OCI-LY3 (cell line): ENCODE data around the gene UPB1.

Source experiments
- H2AFZ ChIP-seq: fragments of 200-600, 300-600 bp; shearing (Covaris generic); 2 replicates; pipeline ENCODE4 v1.6.0; 2014; ENCODE audit warnings: antibody characterized with exemption, low read depth, low read length
- H3K27ac ChIP-seq: fragments of 200-600, 300-600 bp; sonication (generic); 2 replicates; pipeline ENCODE4 v1.5.1; 2014; ENCODE audit warnings: mild to moderate bottlenecking, low read length, moderate library complexity, mixed read lengths
- H3K27me3 ChIP-seq: fragments of 200-600, 300-600 bp; sonication (generic); 2 replicates; pipeline ENCODE4 v1.6.1; 2014; ENCODE audit warnings: low read depth, low read length, mixed read lengths
- H3K36me3 ChIP-seq: fragments of 200-600, 300-600 bp; sonication (generic); replicated peaks from 2 replicates; pipeline ENCODE3; 2014; ENCODE audit warnings: low read depth, low read length, mixed read lengths
- H3K4me1 ChIP-seq: fragments of 300-600, 200-600 bp; sonication (generic); 2 replicates; pipeline ENCODE4 v1.6.1; 2014; ENCODE audit warnings: low read length, mixed read lengths
- H3K4me2 ChIP-seq: fragments of 200-600, 300-600 bp; sonication (generic); 2 replicates; pipeline ENCODE4 v1.6.1; 2014; ENCODE audit warnings: low read length, mixed read lengths
- H3K4me3 ChIP-seq: fragments of 300-600, 200-600 bp; sonication (generic); 2 replicates; pipeline ENCODE4 v1.5.1; 2014; ENCODE audit warnings: antibody characterized with exemption, mild to moderate bottlenecking, low read length, moderate library complexity
- H3K79me2 ChIP-seq: fragments of 300-600, 200-600 bp; shearing (Covaris generic); 2 replicates; pipeline ENCODE4 v1.6.1; 2014; ENCODE audit warnings: mild to moderate bottlenecking, low read length, mixed read lengths
- H3K9ac ChIP-seq: fragments of 300-600, 200-600 bp; shearing (Covaris generic); 2 replicates; pipeline ENCODE4 v1.6.0; 2014; ENCODE audit warnings: mild to moderate bottlenecking, low read length, moderate library complexity
- H3K9me3 ChIP-seq: fragments of 200-600, 300-600 bp; shearing (Covaris generic); 2 replicates; pipeline ENCODE4 v1.6.1; 2014; ENCODE audit warnings: low read length, mixed read lengths; ENCODE audit not compliant: insufficient read depth
- H4K20me1 ChIP-seq: fragments of 200-600, 300-600 bp; sonication (generic); 2 replicates; pipeline ENCODE4 v1.6.1; 2016; ENCODE audit warnings: low read length, mixed read lengths; ENCODE audit not compliant: insufficient read depth
- EZH2phosphoT487 ChIP-seq: fragments of 200-600 bp; shearing (Covaris generic); IDR thresholded peaks from 2 replicates; pipeline ENCODE4 v1.6.1; 2018; ENCODE audit warnings: antibody characterized with exemption, mixed run types, low read depth
- TF ChIP-seq, protein P1 (sequence below): fragments of 200-600, 300-600 bp; sonication (generic); IDR thresholded peaks from 2 replicates; pipeline ENCODE4 v1.5.1; 2014; ENCODE audit warnings: antibody characterized with exemption, low read length, low read depth

UPB1 gene

DNA sequence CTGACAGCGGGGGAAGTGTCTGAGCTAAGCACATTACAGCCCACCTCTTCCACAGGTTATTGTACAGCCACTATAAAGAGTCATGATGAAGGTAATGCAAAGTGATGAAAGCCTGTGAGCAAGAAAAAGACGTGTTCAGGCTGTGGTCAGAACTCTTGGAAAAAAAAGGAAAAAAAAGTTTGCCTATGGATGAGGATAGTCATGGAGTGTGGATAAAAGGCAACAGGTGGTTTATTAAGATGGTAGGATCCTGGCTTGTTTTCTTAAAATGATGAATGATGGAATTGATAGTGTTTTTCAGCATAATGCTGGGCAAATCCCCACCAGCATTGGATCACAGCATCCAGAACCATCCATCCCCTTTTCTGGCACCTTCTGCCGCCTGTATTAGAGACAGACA, 23.1 kb downstream of the UPB1 start:
- H3K9me3 ChIP-seq: no peaks in the 10 kb centered on the region
- H3K4me1 ChIP-seq: peaks cover 33% of the 10 kb centered on the region
- H3K4me2 ChIP-seq: no peak overlapping the region
- no peaks in the 10 kb centered on the region for H3K79me2 ChIP-seq
- TF ChIP-seq, protein P1, sequence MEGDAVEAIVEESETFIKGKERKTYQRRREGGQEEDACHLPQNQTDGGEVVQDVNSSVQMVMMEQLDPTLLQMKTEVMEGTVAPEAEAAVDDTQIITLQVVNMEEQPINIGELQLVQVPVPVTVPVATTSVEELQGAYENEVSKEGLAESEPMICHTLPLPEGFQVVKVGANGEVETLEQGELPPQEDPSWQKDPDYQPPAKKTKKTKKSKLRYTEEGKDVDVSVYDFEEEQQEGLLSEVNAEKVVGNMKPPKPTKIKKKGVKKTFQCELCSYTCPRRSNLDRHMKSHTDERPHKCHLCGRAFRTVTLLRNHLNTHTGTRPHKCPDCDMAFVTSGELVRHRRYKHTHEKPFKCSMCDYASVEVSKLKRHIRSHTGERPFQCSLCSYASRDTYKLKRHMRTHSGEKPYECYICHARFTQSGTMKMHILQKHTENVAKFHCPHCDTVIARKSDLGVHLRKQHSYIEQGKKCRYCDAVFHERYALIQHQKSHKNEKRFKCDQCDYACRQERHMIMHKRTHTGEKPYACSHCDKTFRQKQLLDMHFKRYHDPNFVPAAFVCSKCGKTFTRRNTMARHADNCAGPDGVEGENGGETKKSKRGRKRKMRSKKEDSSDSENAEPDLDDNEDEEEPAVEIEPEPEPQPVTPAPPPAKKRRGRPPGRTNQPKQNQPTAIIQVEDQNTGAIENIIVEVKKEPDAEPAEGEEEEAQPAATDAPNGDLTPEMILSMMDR: no peak
- TF ChIP-seq EZH2phosphoT487: no peak
- no peak overlapping the region for H2AFZ ChIP-seq
- H3K27me3 ChIP-seq: peaks cover 5% of the 10 kb centered on the region; the same call in 1 of the 2 replicates
- H3K36me3 ChIP-seq: no peaks in the 10 kb centered on the region
- H3K4me3 ChIP-seq: no peak overlapping the region
- H3K9ac ChIP-seq: no peak overlapping the region
- H3K27ac ChIP-seq: no peak overlapping the region
- H4K20me1 ChIP-seq: no peaks in the 10 kb centered on the region

DNA sequence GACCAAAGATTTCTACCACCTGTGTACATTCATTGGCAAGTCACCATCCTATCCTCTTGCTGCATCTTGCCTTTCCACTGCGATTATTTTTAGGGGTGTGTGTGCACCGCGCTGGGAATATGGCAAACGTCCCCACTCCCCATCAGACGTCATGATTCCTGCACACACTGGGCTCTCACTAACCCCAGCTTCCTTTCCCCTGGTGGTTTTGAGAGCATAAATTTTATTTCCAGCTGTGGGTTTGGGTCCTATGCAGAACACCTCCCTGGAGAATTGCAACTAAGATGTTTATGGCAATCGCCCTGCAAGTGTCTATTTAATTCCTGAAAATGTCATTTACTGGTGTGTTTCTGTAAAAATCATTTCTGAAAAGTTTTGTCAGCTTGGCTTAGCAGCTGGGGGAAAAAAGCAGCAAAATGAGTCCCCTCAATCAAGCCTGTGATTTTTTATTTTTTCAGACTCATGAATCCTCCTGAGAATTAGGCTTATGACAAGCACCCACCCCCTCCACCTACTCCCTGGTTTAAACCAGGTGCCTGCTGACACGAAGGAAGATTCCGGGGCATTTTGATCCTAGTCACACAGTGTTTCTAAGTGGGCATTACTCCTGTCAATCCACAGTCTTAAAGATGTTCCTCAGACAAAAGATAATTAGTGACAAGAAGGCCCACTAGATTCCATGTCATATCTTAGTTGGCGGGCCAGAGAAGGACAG, 23.8 kb downstream of the UPB1 start:
- no peak for TF ChIP-seq EZH2phosphoT487
- TF ChIP-seq, protein P1: no peak
- H3K4me1 ChIP-seq: peaks cover 31% of the 10 kb centered on the region

DNA sequence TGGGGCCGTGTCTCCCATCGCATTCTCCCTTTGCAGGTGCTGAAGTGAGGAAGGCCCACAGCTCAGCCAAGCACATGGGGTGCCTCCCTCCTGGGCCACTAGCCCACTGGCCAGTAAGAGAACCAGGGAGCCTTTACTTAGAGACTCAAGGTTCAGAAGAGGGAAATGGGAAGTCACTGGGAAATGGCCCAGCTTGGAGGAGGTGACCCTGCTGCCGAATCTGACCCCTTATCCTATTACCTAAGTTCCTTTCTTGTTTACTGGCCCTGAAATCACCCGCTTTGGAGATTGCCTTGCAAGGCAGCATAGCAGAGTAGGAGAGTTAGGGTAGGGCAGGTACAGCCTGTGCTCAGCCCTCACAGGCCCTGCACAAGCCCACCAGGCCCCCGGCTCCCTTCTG, 24.4 kb downstream of the UPB1 start:
- H3K27ac ChIP-seq: no peak overlapping the region
- no peak overlapping the region for H3K9ac ChIP-seq
- no peak overlapping the region for H2AFZ ChIP-seq
- no peak overlapping the region for H3K4me2 ChIP-seq
- TF ChIP-seq, protein P1: no peak
- 0 out of 2 replicates have a peak, but pooled peaks cover 5% of the 10 kb centered on the region for H3K27me3 ChIP-seq
- no peak overlapping the region for H3K4me3 ChIP-seq
- H3K9me3 ChIP-seq: no peaks in the 10 kb centered on the region
- no peaks in the 10 kb centered on the region for H3K79me2 ChIP-seq
- H3K4me1 ChIP-seq: peaks cover 25% of the 10 kb centered on the region
- no peaks in the 10 kb centered on the region for H4K20me1 ChIP-seq
- no peaks in the 10 kb centered on the region for H3K36me3 ChIP-seq

More for the DNA sequence above, 23.8 kb downstream of the UPB1 start:
- no peaks in the 10 kb centered on the region for H4K20me1 ChIP-seq
- no peak overlapping the region for H2AFZ ChIP-seq
- H3K4me2 ChIP-seq: no peak overlapping the region
- H3K27me3 ChIP-seq: 0 out of 2 replicates have a peak, but pooled peaks cover 5% of the 10 kb centered on the region
- H3K36me3 ChIP-seq: no peaks in the 10 kb centered on the region
- H3K9ac ChIP-seq: no peak overlapping the region
- no peak overlapping the region for H3K4me3 ChIP-seq
- H3K9me3 ChIP-seq: no peaks in the 10 kb centered on the region
- H3K27ac ChIP-seq: no peak overlapping the region
- H3K79me2 ChIP-seq: no peaks in the 10 kb centered on the region

DNA sequence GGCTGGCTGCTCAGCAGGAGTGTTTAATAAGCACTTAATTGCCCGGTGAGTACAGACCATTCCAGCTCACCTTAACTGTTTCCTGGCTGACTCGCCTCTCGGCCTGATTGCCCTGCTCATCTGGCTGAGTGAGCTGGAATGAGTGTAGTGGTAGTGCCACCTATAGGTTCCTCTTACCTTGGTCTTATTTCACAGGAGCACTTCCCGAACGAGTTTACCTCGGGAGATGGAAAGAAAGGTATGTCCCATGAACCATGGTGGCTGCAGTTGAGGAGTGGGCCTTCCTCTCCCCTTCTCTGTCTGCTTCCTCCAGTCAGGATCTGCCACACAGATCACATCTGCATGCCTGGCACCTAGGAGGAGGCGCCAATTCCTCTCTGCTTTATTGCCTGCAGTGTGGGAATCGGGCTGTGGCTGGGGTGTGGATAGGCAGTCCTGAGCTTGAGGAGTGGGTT, 26.7 kb downstream of the UPB1 start:
- Histone ChIP-seq H3K4me1 (peaks cover 10% of the 10 kb centered on the region), H3K9ac (no peak overlapping the region), H3K4me3 (peak overlapping the region; percentile 40), H3K36me3 (no peaks in the 10 kb centered on the region), H3K27me3 (0 out of 2 replicates have a peak, but pooled peaks cover 5% of the 10 kb centered on the region), H2AFZ (peak overlapping the region; percentile 82), H4K20me1 (no peaks in the 10 kb centered on the region), H3K27ac (no peak overlapping the region), H3K79me2 (no peaks in the 10 kb centered on the region), H3K4me2 (peak overlapping the region; percentile 59), H3K9me3 (no peaks in the 10 kb centered on the region)
- TF ChIP-seq, protein P1: peak; percentile 87
- no peak for TF ChIP-seq EZH2phosphoT487
